IMR-90 (cell line): ENCODE results near the gene NR1I2. TPM values are rescaled to one million over a fixed set of nuclear protein-coding genes. Genes with fewer than 3 reads are reported as not detected.

Experiments used
- ATAC-seq: fragments of 200-7000 bp; cut with Tn5 transposase; 2 replicates; pipeline ENCODE4 v1.9.1; 2020; ENCODE audit warnings: low read depth, mild to moderate bottlenecking, moderate library complexity
- BruUV-seq: library from RNA; stranded (reverse); fragments of 400-500 nt; replicated peaks from 2 replicates; lab custom pipeline; 2021; lab: Mats Ljungman, UMichigan
- CTCF ChIA-PET: fragments of 300-600 bp; formaldehyde crosslinking; extraction: SDS; loops from one replicate; lab custom pipeline; 2021; ENCODE audit warnings: antibody characterized with exemption; lab: Yijun Ruan, JAX
- POLR2A ChIA-PET: fragments of 300-600 bp; sonication (Branson Sonifier 250); formaldehyde crosslinking; loops from one replicate; lab custom pipeline; 2022; ENCODE audit warnings: antibody characterized with exemption; ENCODE audit not compliant: unreplicated experiment; lab: Charles Lee
- DNase-seq: peaks from one replicate; pipeline ENCODE4 v3.0.0; 2013
- H2AFZ ChIP-seq: replicated peaks from 2 replicates; pipeline ENCODE3; 2013; ENCODE audit warnings: low read length, mild to moderate bottlenecking; ENCODE audit not compliant: poor library complexity
- H2AK5ac ChIP-seq: 2 replicates; pipeline ENCODE4 v1.6.1; 2013; ENCODE audit warnings: low read depth, low read length, inconsistent platforms
- H2AK9ac ChIP-seq: replicated peaks from 2 replicates; pipeline ENCODE3; 2013; ENCODE audit warnings: mild to moderate bottlenecking, low read depth, low read length, moderate library complexity; ENCODE audit not compliant: poor library complexity
- H2BK120ac ChIP-seq: 2 replicates; pipeline ENCODE4 v1.6.1; 2013; ENCODE audit warnings: low read depth, low read length, inconsistent platforms
- H2BK15ac ChIP-seq: 3 replicates; pipeline ENCODE4 v1.6.1; 2013; ENCODE audit warnings: low read depth, low read length, inconsistent platforms
- H2BK20ac ChIP-seq: 2 replicates; pipeline ENCODE4 v1.6.1; 2013; ENCODE audit warnings: low read depth, mild to moderate bottlenecking, inconsistent platforms, low read length, moderate library complexity
- H2BK5ac ChIP-seq: 2 replicates; pipeline ENCODE4 v1.6.1; 2013; ENCODE audit warnings: mild to moderate bottlenecking, low read depth, low read length, inconsistent platforms; ENCODE audit not compliant: poor library complexity, severe bottlenecking
- H3K14ac ChIP-seq: replicated peaks from 2 replicates; pipeline ENCODE4 v1.6.1; 2013; ENCODE audit warnings: low read depth, low read length, inconsistent platforms
- H3K18ac ChIP-seq: 2 replicates; pipeline ENCODE4 v1.6.1; 2013; ENCODE audit warnings: low read depth, low read length, control low read depth
- H3K23ac ChIP-seq: 2 replicates; pipeline ENCODE4 v1.6.1; 2013; ENCODE audit warnings: low read depth, low read length, inconsistent platforms
- H3K27ac ChIP-seq: 2 replicates; pipeline ENCODE4 v1.5.1; 2013; ENCODE audit warnings: mild to moderate bottlenecking, control low read depth, low read length; ENCODE audit not compliant: insufficient read depth
- H3K27me3 ChIP-seq: 2 replicates; pipeline ENCODE4 v1.6.1; 2013; ENCODE audit warnings: low read length; ENCODE audit not compliant: control insufficient read depth, insufficient read depth
- H3K36me3 ChIP-seq: 2 replicates; pipeline ENCODE4 v1.6.1; 2013; ENCODE audit warnings: low read length, mixed read lengths; ENCODE audit not compliant: control insufficient read depth, insufficient read depth
- H3K4ac ChIP-seq: 2 replicates; pipeline ENCODE4 v1.6.1; 2013; ENCODE audit warnings: low read depth, low read length, inconsistent platforms
- H3K4me1 ChIP-seq: 2 replicates; pipeline ENCODE4 v1.6.1; 2013; ENCODE audit warnings: low read length, mixed read lengths; ENCODE audit not compliant: control insufficient read depth, insufficient read depth
- H3K4me2 ChIP-seq: 2 replicates; pipeline ENCODE4 v1.6.1; 2013; ENCODE audit warnings: low read depth, mild to moderate bottlenecking, control low read depth, low read length, moderate library complexity
- H3K4me3 ChIP-seq: 2 replicates; pipeline ENCODE4 v1.5.1; 2013; ENCODE audit warnings: low read depth, mild to moderate bottlenecking, control low read depth, low read length, moderate library complexity; ENCODE audit not compliant: insufficient read depth
- H3K56ac ChIP-seq: 2 replicates; pipeline ENCODE4 v1.6.1; 2013; ENCODE audit warnings: low read length, inconsistent platforms; ENCODE audit not compliant: insufficient read depth; ENCODE audit errors: extremely low read depth
- H3K79me1 ChIP-seq, 2 experiments: 2 replicates each; pipeline ENCODE4 v1.6.1; 2013; ENCODE audit warnings: low read length in 2 of 2, inconsistent platforms in 1 of 2, low read depth in 1 of 2
- H3K9ac ChIP-seq: 2 replicates; pipeline ENCODE4 v1.6.1; 2013; ENCODE audit warnings: low read depth, low read length, control low read depth
- H3K9me1 ChIP-seq: 2 replicates; pipeline ENCODE4 v1.6.1; 2013; ENCODE audit warnings: low read length, inconsistent platforms; ENCODE audit not compliant: insufficient read depth
- H3K9me3 ChIP-seq: 2 replicates; pipeline ENCODE4 v1.6.1; 2013; ENCODE audit warnings: low read length; ENCODE audit not compliant: control insufficient read depth, insufficient read depth
- H4K20me1 ChIP-seq: 2 replicates; pipeline ENCODE4 v1.6.1; 2013; ENCODE audit warnings: low read length, inconsistent platforms; ENCODE audit not compliant: insufficient read depth
- H4K5ac ChIP-seq: 2 replicates; pipeline ENCODE4 v1.6.1; 2013; ENCODE audit warnings: mild to moderate bottlenecking, low read depth, low read length, control low read depth
- H4K8ac ChIP-seq, 2 experiments: 2 replicates each; pipeline ENCODE4 v1.6.1; 2013; ENCODE audit warnings: low read depth in 2 of 2, low read length in 2 of 2, control low read depth in 1 of 2, inconsistent platforms in 1 of 2
- H4K91ac ChIP-seq: 2 replicates; pipeline ENCODE4 v1.6.1; 2013; ENCODE audit warnings: low read depth, low read length, inconsistent platforms; ENCODE audit not compliant: insufficient read depth
- CEBPB ChIP-seq: IDR thresholded peaks from 2 replicates; pipeline ENCODE4 v1.6.1; 2012; ENCODE audit warnings: low read depth, low read length, improper control_type of control experiment
- CHD1 ChIP-seq: IDR thresholded peaks from 2 replicates; pipeline ENCODE4 v1.6.1; 2012; ENCODE audit warnings: low read depth, low read length, improper control_type of control experiment
- ELK1 ChIP-seq: fragments of 150-350 bp; IDR thresholded peaks from 2 replicates; pipeline ENCODE4 v1.6.1; 2016; ENCODE audit warnings: low read depth, mild to moderate bottlenecking, low read length, moderate library complexity, borderline replicate concordance
- FOS ChIP-seq: fragments of 150-350 bp; IDR thresholded peaks from 2 replicates; pipeline ENCODE4 v1.6.1; 2016; ENCODE audit warnings: low read depth, low read length
- MAZ ChIP-seq: IDR thresholded peaks from 2 replicates; pipeline ENCODE4 v1.6.1; 2012; ENCODE audit warnings: low read depth, mild to moderate bottlenecking, low read length, improper control_type of control experiment, moderate library complexity, borderline replicate concordance
- MXI1 ChIP-seq: IDR thresholded peaks from 2 replicates; pipeline ENCODE4 v1.6.1; 2012; ENCODE audit warnings: low read depth, mild to moderate bottlenecking, low read length, moderate library complexity, borderline replicate concordance
- NFE2L2 ChIP-seq: fragments of 150-350 bp; IDR thresholded peaks from 2 replicates; pipeline ENCODE4 v1.6.1; 2016; ENCODE audit warnings: low read depth, mild to moderate bottlenecking, low read length
- RAD21 ChIP-seq: IDR thresholded peaks from 2 replicates; pipeline ENCODE4 v1.6.1; 2012; ENCODE audit warnings: low read length, improper control_type of control experiment
- RCOR1 ChIP-seq: IDR thresholded peaks from 2 replicates; pipeline ENCODE4 v1.6.1; 2012; ENCODE audit warnings: mild to moderate bottlenecking, low read length, improper control_type of control experiment; ENCODE audit not compliant: insufficient replicate concordance
- SMC3 ChIP-seq: fragments of 150-350 bp; IDR thresholded peaks from 2 replicates; pipeline ENCODE4 v1.6.1; 2016; ENCODE audit warnings: low read depth, mild to moderate bottlenecking, antibody characterized with exemption, low read length, moderate library complexity
- USF2 ChIP-seq: fragments of 150-350 bp; IDR thresholded peaks from 2 replicates; pipeline ENCODE4 v1.6.1; 2017; ENCODE audit warnings: mild to moderate bottlenecking, antibody characterized with exemption, low read length, low read depth
- WGBS, 2 experiments: methylation state at CpG; one replicate each; pipeline versions ENCODE4 v1.1.5 to v1.1.7; 2013; ENCODE audit warnings: missing lambda C conversion rate in 2 of 2; ENCODE audit not compliant: insufficient read length in 1 of 2; ENCODE audit errors: extremely low coverage in 2 of 2; 5-methylcytosine and 5-hydroxymethylcytosine counted together
- dilution Hi-C: fragments of 300-500 bp; cut with HindIII; formaldehyde crosslinking; loops from one replicate; pipeline ENCODE4 v1.14.3; 2018; ENCODE audit warnings: low sequenced_read_pairs; ENCODE audit not compliant: unreplicated experiment
- in situ Hi-C: fragments of 300-500 bp; cut with MboI; formaldehyde crosslinking; loops from 3 replicates; pipeline ENCODE4 v1.14.3; 2019; ENCODE audit warnings: low sequenced_read_pairs, inconsistent platforms, mixed read lengths
- intact Hi-C: fragments of 100-400 bp; cut with micrococcal nuclease; formaldehyde crosslinking; loops from 2 replicates; pipeline ENCODE4 v1.10.0; 2022
- polyA plus RNA-seq, 3 experiments: library from polyadenylated mRNA; depleted of rRNA; stranded (reverse); fragments of >200 nt; gene quantifications; 2 replicates each; pipeline ENCODE4 v1.2.3, GENCODE V29; 2012; ENCODE audit warnings: low replicate concordance in 1 of 3
- total RNA-seq: library from RNA; depleted of rRNA; stranded (reverse); fragments of >200 nt; gene quantifications from 2 replicates; pipeline ENCODE4 v1.2.3, GENCODE V29; 2012

NR1I2 gene
- total and polyA plus RNA-seq, 2 of the 4 experiments (the other 2 are of a cell fraction): not detected

- no TSS peak for BruUV-seq
- dilution Hi-C loops: no loop called here
These were observed 37.0 kb downstream of the NR1I2 start for GRCh38 chr3:119818937-119819336.

More at GRCh38 chr3:119818937-119819336, 37.0 kb downstream of the NR1I2 start:
- Histone ChIP-seq H2AK9ac (no peak overlapping the region), H3K9ac (no peak overlapping the region), H2BK15ac (no peak overlapping the region), H3K27ac (no peak overlapping the region), H3K14ac (no peak overlapping the region), H3K4me3 (no peak overlapping the region), H3K27me3 (peaks cover 25% of the 10 kb centered on the region), H3K36me3 (no peaks in the 10 kb centered on the region), H3K56ac (no peak overlapping the region), H2AK5ac (no peak overlapping the region), H4K20me1 (no peaks in the 10 kb centered on the region), H2BK120ac (no peak overlapping the region), H3K4ac (no peak overlapping the region), H4K91ac (no peak overlapping the region), H3K4me1 (no peaks in the 10 kb centered on the region), H2BK5ac (no peak overlapping the region), H3K23ac (no peak overlapping the region), H4K8ac (no peak overlapping the region), H3K9me3 (no peaks in the 10 kb centered on the region), H3K9me1 (0 out of 2 replicates have a peak, but pooled peaks cover 2% of the 10 kb centered on the region), H3K4me2 (no peak overlapping the region), H3K79me1 (no peaks in the 10 kb centered on the region), H2AFZ (no peak overlapping the region), H2BK20ac (no peak overlapping the region), H4K5ac (no peak overlapping the region), H3K18ac (no peak overlapping the region)
- ATAC-seq (no peak), DNase-seq (no peak)
- no peak for TF ChIP-seq NFE2L2
- no peak for TF ChIP-seq CEBPB
- no peak for TF ChIP-seq FOS
- TF ChIP-seq MXI1: no peak
- no peak for TF ChIP-seq CHD1
- TF ChIP-seq USF2: no peak
- TF ChIP-seq RCOR1: no peak
- no peak for TF ChIP-seq SMC3
- TF ChIP-seq RAD21: no peak
- TF ChIP-seq ELK1: no peak
- TF ChIP-seq MAZ: no peak
- intact Hi-C loops: no loop called here
- in situ Hi-C loops: loop anchor here (10.0 kb wide), 1 partner anchor 366 kb away; no protein-coding TSS in a partner anchor
- CTCF ChIA-PET: no interaction called here
- WGBS, 2 experiments: no CpG with 5 or more reads among the region's 2 CpGs
- POLR2A ChIA-PET: no interaction called here
